D721Med (cell line): ENCODE measurements around the gene CCL22.
"Not testable (repeated sequence)": the region's sequence is repeated elsewhere in the genome, so short reads cannot be mapped to it uniquely, and the experiment has no call there.

Source experiments
- DNase-seq: peaks from one replicate; pipeline ENCODE4 v3.0.0; 2011; ENCODE audit warnings: low spot score; ENCODE audit not compliant: insufficient read length
- FAIRE-seq: peaks from 2 replicates; lab custom pipeline; 2011; peaks lifted over from hg19 to GRCh38; lab: Jason Lieb, UNC
- TF ChIP-seq, protein P1 (sequence below): IDR thresholded peaks from 2 replicates; pipeline ENCODE4 v1.5.1; 2012; ENCODE audit warnings: mild to moderate bottlenecking, control low read depth; ENCODE audit not compliant: insufficient read depth; ENCODE audit errors: missing control alignments

CCL22 gene

DNA sequence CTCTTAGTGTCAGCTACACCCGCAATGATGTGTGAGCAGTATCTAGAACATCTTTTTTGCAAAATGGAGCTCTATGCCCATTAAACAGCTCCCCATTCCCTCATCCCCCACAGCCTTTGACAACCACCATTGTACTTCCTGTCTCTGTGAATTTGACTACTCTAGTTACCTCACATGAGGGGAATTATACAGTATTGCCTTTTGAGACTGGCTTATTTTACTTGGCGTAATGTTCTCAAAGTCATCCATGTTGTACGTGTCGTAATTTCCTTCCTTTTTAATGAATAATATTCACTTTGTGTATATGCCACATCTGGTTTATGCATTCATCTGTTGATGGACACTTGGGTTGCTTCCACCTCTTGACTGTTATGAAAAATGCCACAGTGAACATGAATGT, 23.2 kb upstream of the CCL22 start:
- FAIRE-seq (no peak), DNase-seq (no peak)
- TF ChIP-seq, protein P1, sequence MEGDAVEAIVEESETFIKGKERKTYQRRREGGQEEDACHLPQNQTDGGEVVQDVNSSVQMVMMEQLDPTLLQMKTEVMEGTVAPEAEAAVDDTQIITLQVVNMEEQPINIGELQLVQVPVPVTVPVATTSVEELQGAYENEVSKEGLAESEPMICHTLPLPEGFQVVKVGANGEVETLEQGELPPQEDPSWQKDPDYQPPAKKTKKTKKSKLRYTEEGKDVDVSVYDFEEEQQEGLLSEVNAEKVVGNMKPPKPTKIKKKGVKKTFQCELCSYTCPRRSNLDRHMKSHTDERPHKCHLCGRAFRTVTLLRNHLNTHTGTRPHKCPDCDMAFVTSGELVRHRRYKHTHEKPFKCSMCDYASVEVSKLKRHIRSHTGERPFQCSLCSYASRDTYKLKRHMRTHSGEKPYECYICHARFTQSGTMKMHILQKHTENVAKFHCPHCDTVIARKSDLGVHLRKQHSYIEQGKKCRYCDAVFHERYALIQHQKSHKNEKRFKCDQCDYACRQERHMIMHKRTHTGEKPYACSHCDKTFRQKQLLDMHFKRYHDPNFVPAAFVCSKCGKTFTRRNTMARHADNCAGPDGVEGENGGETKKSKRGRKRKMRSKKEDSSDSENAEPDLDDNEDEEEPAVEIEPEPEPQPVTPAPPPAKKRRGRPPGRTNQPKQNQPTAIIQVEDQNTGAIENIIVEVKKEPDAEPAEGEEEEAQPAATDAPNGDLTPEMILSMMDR, result no peak

- DNase-seq (no peak), FAIRE-seq (no peak)
- TF ChIP-seq, protein P1, result no peak
These were observed 17.5 kb upstream of the CCL22 start for GRCh38 chr16:57341062-57341440.

DNA sequence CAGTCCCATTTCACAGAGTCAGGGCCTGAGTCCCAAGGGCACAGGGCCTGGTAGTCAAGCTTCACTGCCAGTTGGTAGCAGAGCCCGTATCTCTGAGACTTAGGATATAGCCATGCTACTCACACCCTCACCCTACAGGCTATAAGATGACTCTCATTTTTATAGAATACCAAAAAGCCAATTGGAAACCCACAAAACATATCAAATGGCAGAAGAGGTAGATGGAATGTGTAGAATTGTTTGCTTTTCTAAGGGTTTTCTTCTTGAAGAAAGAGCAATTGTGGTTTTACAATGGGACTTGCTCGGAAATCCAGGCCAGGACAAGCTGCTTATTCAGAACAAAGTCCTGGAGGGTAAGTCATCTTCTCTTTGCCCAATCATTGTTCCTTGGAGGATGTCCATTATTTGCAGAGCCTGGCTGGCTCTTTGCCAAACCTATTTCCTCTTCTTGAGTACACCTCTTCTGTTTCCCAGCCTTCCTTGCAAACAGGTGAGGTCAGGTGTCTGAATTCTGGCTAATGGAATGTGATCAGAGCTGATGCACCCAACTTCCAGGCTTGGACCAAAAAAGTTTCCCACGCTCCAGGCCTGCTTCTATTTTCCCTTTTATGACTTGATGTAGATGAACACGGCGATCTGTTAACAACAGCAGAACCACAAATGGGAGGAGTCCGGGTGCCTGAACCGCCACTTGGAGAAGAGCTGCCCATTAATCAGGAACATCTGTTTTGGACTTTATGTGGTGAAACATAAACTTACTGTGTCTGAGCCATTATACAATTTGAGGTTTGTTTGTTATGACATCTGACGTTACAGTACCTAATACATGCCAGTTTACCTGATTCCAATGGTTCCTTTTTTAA, 16.9 kb upstream of the CCL22 start:
- TF ChIP-seq, protein P1, result no peak
- no peak for DNase-seq
- no peak for FAIRE-seq

DNA sequence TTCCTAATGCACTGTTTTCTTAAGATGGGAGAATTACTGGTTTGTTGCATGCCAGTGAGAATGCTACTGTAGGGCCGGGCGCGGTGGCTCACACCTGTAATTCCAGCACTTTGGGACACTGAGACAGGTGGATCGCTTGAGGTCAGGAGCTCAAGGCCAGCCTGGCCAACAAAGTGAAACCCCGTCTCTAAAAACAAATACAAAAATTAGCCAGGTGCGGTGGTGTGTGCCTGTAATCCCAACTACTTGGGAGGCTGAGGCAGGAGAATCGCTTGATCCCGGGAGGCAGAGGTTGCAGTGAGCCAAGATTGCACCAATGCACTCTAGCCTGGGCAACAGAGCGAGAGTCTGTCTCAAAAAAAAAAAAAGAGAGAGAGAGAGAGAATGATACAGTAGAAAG, 16.0 kb upstream of the CCL22 start:
- not testable (repeated sequence) for FAIRE-seq, DNase-seq

DNA sequence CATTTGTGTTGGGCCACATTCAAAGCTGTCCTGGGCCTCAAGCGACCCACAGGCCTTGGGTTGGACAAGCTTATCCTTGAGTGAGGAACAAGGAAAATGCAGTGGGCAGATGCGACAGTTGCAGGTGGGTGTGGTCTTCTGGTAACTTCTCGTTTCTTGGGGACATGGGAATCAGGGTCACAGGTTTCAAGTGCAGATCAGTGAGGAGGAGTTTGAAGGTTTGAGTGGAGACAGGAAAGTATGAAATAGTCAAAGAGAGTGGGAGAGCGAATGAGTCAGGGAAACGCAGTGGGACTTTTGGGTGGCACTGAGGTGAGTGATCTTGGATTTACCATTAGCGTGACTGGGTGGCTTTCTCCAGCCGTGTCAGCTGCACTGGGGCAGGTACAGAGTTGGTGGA, 15.4 kb upstream of the CCL22 start:
- no peak for FAIRE-seq
- TF ChIP-seq, protein P1, result no peak
- DNase-seq, result no peak

DNA sequence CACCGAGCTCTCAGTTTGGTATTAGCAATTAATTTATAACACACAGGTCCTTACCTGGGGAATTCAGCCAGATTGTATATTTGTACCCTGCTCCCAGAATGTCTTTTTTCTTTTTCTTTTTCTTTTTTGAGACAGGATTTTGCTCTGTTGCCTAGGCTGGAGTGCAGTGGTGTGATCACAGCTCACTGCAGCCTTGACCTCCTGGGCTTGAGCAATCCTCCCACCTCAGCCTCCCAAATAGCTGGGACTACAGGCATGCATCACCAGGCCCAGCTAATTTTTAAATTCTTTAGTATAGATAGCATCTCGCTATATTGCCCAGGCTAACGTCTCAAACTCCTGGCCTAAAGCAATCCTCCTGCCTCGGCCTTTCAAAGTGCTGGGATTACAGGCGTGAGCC, 14.5 kb upstream of the CCL22 start:
- DNase-seq, FAIRE-seq: not testable (repeated sequence)

- TF ChIP-seq, protein P1, result no peak
- DNase-seq (no peak), FAIRE-seq (no peak)
These were observed 13.6 kb upstream of the CCL22 start for GRCh38 chr16:57345021-57345420.

DNA sequence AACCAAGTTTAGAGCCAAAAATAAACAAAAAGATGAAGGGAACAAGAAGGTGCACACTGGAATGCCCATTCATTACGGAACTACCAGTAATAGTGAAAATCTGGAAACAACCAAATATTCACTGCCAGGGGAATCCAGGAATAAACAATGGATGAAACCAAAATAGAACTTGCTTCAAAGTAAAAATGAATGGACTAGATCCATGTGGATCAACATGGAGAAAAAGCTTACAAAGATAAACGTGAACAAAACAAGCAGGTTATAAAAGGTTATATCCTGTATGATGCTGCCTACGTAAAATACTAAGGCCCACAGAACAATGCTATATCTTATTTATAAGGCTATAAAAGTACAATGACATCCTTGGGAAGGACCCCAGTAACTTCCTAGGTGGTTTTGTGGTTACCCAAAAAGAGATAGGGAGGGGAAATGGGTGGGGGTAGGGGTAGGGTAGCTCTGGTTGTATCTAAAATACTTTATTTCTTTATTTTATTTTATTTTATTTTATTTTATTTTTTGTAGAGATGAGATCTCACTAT, 12.8 kb upstream of the CCL22 start:
- FAIRE-seq (no peak), DNase-seq (no peak)
- TF ChIP-seq, protein P1, result no peak
